Measurements from ENCODE around the gene MCTP1. TPM values are rescaled to one million over a fixed set of nuclear protein-coding genes. Genes with fewer than 3 reads are reported as not detected.

MCTP1 gene
- total RNA-seq, 1 donor from 2014 or later, result 7.8 TPM

DNA sequence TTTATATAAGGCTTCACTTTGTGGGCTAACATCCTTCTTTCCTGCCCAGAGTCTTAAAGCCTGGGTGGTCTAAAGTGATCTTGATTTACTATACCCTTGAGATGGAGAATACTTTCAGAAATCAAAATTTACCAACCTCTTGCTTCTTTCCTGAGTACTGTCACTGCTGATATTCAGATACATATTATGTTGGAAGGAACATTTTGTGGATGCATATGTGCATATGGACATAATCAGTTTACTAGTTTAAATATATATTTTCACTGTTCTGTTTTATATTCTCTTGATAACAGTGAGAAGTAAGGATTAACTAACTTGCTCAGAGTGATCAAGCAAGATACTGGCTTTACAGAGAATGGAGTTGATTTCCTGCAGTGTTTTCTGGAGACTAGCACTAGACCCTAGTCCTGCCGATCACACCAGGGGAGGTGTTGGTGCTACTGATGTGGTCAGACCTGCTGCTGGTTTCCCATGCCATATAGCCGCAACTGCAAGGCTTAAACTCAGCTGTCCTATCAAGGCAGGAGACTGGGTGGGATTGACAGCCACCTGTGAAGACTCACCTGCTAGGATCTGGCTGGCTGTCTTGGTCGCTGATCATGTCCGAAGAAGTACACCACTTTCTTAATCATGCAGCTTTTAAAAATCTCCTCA is 608.8 kb downstream of the MCTP1 start:
- DNase-seq, result no peak
- Histone ChIP-seq H3K4me3 (no peak overlapping the region), H3K36me3 (peaks cover 17% of the 10 kb centered on the region), H3K27me3 (ENCODE audit: low read depth) (no peaks in the 10 kb centered on the region), H3K27ac (replicated peaks) (no peak overlapping the region), H3K9me3 (replicated peaks) (no peaks in the 10 kb centered on the region), H3K4me1 (peaks cover 23% of the 10 kb centered on the region)
- TF ChIP-seq, protein P1, sequence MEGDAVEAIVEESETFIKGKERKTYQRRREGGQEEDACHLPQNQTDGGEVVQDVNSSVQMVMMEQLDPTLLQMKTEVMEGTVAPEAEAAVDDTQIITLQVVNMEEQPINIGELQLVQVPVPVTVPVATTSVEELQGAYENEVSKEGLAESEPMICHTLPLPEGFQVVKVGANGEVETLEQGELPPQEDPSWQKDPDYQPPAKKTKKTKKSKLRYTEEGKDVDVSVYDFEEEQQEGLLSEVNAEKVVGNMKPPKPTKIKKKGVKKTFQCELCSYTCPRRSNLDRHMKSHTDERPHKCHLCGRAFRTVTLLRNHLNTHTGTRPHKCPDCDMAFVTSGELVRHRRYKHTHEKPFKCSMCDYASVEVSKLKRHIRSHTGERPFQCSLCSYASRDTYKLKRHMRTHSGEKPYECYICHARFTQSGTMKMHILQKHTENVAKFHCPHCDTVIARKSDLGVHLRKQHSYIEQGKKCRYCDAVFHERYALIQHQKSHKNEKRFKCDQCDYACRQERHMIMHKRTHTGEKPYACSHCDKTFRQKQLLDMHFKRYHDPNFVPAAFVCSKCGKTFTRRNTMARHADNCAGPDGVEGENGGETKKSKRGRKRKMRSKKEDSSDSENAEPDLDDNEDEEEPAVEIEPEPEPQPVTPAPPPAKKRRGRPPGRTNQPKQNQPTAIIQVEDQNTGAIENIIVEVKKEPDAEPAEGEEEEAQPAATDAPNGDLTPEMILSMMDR (IDR thresholded peaks at IDR 0.05; ENCODE audit: borderline replicate concordance), result no peak
- intact Hi-C loops (cut with micrococcal nuclease), result loop anchor here (10.0 kb wide), 1 partner anchor 151 kb away; no protein-coding TSS in a partner anchor

DNA sequence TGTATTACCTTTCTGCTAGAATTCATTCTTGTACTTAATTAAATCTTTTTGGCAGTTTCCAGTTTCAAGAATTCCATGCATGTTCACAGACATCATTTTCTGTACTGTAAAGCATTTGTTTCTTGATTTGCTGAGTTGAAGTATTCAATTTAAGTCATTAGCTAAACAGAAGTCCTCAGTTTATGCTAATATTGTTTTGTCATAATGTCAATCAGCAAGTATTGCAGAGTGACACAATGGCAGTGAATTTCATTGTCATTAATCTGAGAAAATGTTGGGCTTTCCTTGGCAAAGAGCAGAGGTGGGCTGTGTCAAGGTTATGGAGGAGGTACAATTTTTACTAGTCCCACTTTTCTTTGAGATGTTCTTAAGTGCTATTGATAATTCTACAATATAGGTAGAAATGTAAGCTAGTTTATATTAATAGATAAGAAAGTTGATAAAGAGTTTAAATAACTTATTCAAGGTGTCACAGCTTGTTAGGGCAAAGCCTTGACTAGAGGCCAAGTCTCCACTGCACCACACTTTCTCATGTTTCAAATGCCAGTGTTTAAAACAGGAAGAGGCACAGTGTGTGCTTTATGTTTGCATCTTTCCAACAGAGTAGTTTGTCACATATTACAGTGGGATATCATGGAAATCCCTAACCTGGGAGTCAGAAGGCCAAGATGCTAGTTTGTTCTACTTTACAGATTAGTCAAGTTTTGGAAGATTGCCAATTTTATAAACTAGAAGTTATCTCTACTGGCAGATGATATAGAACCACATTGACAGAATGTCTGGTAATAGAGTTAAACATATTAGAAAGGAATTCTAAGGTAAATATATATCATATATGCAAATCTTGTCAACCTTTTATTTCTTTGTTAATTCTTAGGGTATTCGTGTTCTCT is 610.2 kb downstream of the MCTP1 start:
- no peaks in the 10 kb centered on the region for H3K9me3 ChIP-seq (replicated peaks)
- H3K27ac ChIP-seq (replicated peaks), result no peak overlapping the region
- intact Hi-C loops (cut with micrococcal nuclease), result loop anchor here (10.0 kb wide), 1 partner anchor 150 kb away; no protein-coding TSS in a partner anchor

DNA sequence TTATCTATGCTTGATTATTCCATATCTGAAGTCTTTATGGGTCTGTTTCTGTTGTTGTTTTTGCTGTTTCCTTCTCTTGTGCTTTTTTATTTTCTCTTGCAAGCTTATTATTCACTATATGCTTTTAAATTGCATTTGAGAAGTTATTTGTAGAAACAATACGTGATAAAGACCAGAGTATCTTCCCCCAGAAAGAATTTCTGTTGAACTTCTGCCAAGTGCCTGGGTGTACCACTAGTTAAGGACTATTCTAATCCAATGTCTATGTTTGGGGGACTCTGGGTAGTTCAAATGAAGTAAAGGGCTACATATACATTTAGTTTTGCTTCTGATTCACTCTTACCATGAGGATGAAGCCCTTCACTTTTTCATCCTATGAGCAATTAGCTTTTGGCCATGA is 612.1 kb downstream of the MCTP1 start:
- peaks cover 23% of the 10 kb centered on the region for H3K4me1 ChIP-seq
- TF ChIP-seq, protein P1 (IDR thresholded peaks at IDR 0.05; ENCODE audit: borderline replicate concordance), result no peak
- no peaks in the 10 kb centered on the region for H3K9me3 ChIP-seq (replicated peaks)
- intact Hi-C loops (cut with micrococcal nuclease), result loop anchor here (10.0 kb wide), 1 partner anchor 148 kb away; no protein-coding TSS in a partner anchor
- H3K36me3 ChIP-seq, result peaks cover 18% of the 10 kb centered on the region
- H3K27ac ChIP-seq (replicated peaks), result no peak overlapping the region
- DNase-seq, result no peak
- no peaks in the 10 kb centered on the region for H3K27me3 ChIP-seq (ENCODE audit: low read depth)
- no peak overlapping the region for H3K4me3 ChIP-seq

More for the DNA sequence above, 610.2 kb downstream of the MCTP1 start:
- H3K36me3 ChIP-seq, result peaks cover 17% of the 10 kb centered on the region
- TF ChIP-seq, protein P1 (IDR thresholded peaks at IDR 0.05; ENCODE audit: borderline replicate concordance), result no peak
- no peak overlapping the region for H3K4me3 ChIP-seq
- no peaks in the 10 kb centered on the region for H3K27me3 ChIP-seq (ENCODE audit: low read depth)
- H3K4me1 ChIP-seq, result peaks cover 23% of the 10 kb centered on the region
- no peak for DNase-seq

DNA sequence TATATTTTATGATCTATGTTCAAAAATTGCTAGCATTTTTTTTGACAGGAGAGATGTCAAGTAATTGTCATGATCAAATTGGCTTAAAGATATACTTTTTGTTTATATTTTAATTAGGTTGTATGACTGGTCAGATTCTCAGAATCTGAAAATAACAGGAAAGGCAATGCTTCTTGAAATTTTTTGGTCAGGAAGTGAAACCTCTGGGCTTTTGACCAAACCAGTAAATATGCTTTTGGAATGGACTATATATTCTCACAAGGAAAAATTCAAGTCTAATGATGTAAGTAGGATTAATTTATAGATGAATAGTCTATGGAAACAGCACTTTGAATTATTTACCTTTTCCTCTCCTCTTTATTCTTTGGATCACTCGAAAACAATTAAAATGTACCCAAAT is 614.2 kb downstream of the MCTP1 start:
- H3K4me3 ChIP-seq, result no peak overlapping the region
- H3K27me3 ChIP-seq (ENCODE audit: low read depth), result no peaks in the 10 kb centered on the region
- H3K4me1 ChIP-seq, result peaks cover 23% of the 10 kb centered on the region
- no peak overlapping the region for H3K27ac ChIP-seq (replicated peaks)
- no peaks in the 10 kb centered on the region for H3K9me3 ChIP-seq (replicated peaks)
- TF ChIP-seq, protein P1 (IDR thresholded peaks at IDR 0.05; ENCODE audit: borderline replicate concordance), result no peak
- DNase-seq, result no peak
- intact Hi-C loops (cut with micrococcal nuclease), result loop anchor here (10.0 kb wide), 1 partner anchor 146 kb away; no protein-coding TSS in a partner anchor
- H3K36me3 ChIP-seq, result peaks cover 12% of the 10 kb centered on the region

DNA sequence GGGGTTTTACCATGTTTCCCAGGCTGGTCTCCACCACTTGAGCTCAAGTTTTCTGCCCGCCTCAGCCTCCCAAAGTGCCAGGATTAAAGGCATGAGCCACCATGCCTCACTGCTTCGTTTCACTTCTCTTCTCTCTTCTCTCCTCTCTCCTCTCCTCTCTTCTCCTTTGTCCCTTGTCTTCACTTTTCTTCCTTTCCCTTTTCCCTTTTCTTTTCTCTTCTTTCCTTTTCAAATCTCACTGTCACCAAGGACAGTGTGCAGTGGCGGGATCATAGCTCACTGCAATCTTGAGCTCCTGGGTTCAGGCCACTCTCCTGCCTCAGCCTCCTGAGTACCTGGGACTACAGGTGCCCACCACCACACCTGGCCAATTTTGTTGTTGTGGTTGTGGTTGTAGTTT is 617.0 kb downstream of the MCTP1 start:
- H3K27me3 ChIP-seq (ENCODE audit: low read depth), result no peaks in the 10 kb centered on the region
- intact Hi-C loops (cut with micrococcal nuclease), result no loop called here
- no peak for DNase-seq

More for the DNA sequence above, 617.0 kb downstream of the MCTP1 start:
- TF ChIP-seq, protein P1 (IDR thresholded peaks at IDR 0.05; ENCODE audit: borderline replicate concordance), result no peak
- H3K27ac ChIP-seq (replicated peaks), result no peak overlapping the region
- H3K9me3 ChIP-seq (replicated peaks), result no peaks in the 10 kb centered on the region
- H3K36me3 ChIP-seq, result peaks cover 29% of the 10 kb centered on the region
- no peak overlapping the region for H3K4me3 ChIP-seq
- H3K4me1 ChIP-seq, result peaks cover 6% of the 10 kb centered on the region

Measured in left ventricle myocardium inferior (tissue), 1 donor.